CD4-positive, CD25-positive, alpha-beta regulatory T cell (primary cell): ENCODE results near the gene TMEM201. TPM values are rescaled to one million over a fixed set of nuclear protein-coding genes. Genes with fewer than 3 reads are reported as not detected.

Experiments used
- ATAC-seq, 2 donors: fragments of 150-1000 bp; cut with Tn5 transposase; one replicate each; pipeline ENCODE4 v1.10.0; 2021; ENCODE audit warnings: low read depth in 2 of 2, moderate number of reproducible peaks in 2 of 2, moderate library complexity in 1 of 2
- DNase-seq, 3 donors: peaks; one replicate each; pipeline versions ENCODE4 v3.0.0 to v3.0.0-alpha.2; 2012 to 2022; ENCODE audit warnings: mixed read lengths in 1 of 3
- H3K27ac ChIP-seq: one replicate; pipeline ENCODE4 v1.7.0; 2013; ENCODE audit warnings: mild to moderate bottlenecking, low read length; ENCODE audit not compliant: insufficient read depth, poor library complexity, severe bottlenecking
- H3K27me3 ChIP-seq: one replicate; pipeline ENCODE4 v1.7.0; 2013; ENCODE audit warnings: low read length; ENCODE audit not compliant: control insufficient read depth, insufficient read depth
- H3K36me3 ChIP-seq: one replicate; pipeline ENCODE4 v1.7.0; 2013; ENCODE audit warnings: mild to moderate bottlenecking, low read length, moderate library complexity; ENCODE audit not compliant: control insufficient read depth, insufficient read depth
- H3K4me1 ChIP-seq: 2 replicates; pipeline ENCODE4 v1.7.0; 2013; ENCODE audit warnings: mild to moderate bottlenecking, low read length; ENCODE audit not compliant: insufficient read depth, control insufficient read depth, poor library complexity, severe bottlenecking
- H3K4me3 ChIP-seq: one replicate; pipeline ENCODE4 v1.7.0; 2013; ENCODE audit warnings: low read depth, mild to moderate bottlenecking, low read length, moderate library complexity
- H3K9me3 ChIP-seq, 2 experiments: 1 replicate in 1 of 2; 2 replicates in 1 of 2; pipeline ENCODE4 v1.7.0; 2013; ENCODE audit warnings: low read length in 2 of 2, mild to moderate bottlenecking in 1 of 2, moderate library complexity in 1 of 2; ENCODE audit not compliant: control insufficient read depth in 2 of 2
- H3K27ac Mint-ChIP-seq, 3 donors: one replicate each; pipeline ENCODE4 v1.8.0; 2020 to 2022; ENCODE audit warnings: mild to moderate bottlenecking in 3 of 3, mixed read lengths in 3 of 3, moderate library complexity in 2 of 3
- H3K27me3 Mint-ChIP-seq: one replicate; pipeline ENCODE4 v1.8.0; 2022; ENCODE audit warnings: mild to moderate bottlenecking, mixed read lengths
- H3K36me3 Mint-ChIP-seq: one replicate; pipeline ENCODE4 v1.8.0; 2020; ENCODE audit warnings: mixed read lengths
- H3K4me1 Mint-ChIP-seq, 4 donors: one replicate each; pipeline ENCODE4 v1.8.0; 2020 to 2022; ENCODE audit warnings: mixed read lengths in 4 of 4, mild to moderate bottlenecking in 1 of 4
- H3K4me3 Mint-ChIP-seq, 4 donors: one replicate each; pipeline ENCODE4 v1.8.0; 2020 to 2022; ENCODE audit warnings: mild to moderate bottlenecking in 4 of 4, mixed read lengths in 4 of 4, moderate library complexity in 3 of 4
- H3K9me3 Mint-ChIP-seq, 7 donors: one replicate each; pipeline ENCODE4 v1.8.0; 2020 to 2022; ENCODE audit warnings: mixed read lengths in 7 of 7, mild to moderate bottlenecking in 3 of 7, moderate library complexity in 2 of 7
- polyA plus RNA-seq, 4 donors: library from polyadenylated mRNA; unstranded; fragments of 300-500 nt; fragmentation: Illumina TruSeq; gene quantifications; one replicate each; pipeline ENCODE4 v1.2.3, GENCODE V29; 2021
- total RNA-seq: library from RNA; stranded (reverse); gene quantifications from one replicate; pipeline ENCODE4 v1.2.3, GENCODE V29; 2022

Gene TMEM201
- total and polyA plus RNA-seq, 5 donors from 2014 or later = 1.1 to 12.1 (median 1.5) TPM

GRCh38 chr1:9654834-9655723, 66.4 kb downstream of the TMEM201 start:
- DNase-seq = peak; percentile 23 to 49 (median 32)
- H3K4me3 ChIP-seq = peak overlapping the region; percentile 90
- Mint-ChIP-seq H3K27me3 (peaks cover 9% of the 10 kb centered on the region), H3K4me1 (peaks cover 1 to 84% (median 58%) of the 10 kb centered on the region in 4 donors), H3K36me3 (peaks cover 4% of the 10 kb centered on the region), H3K27ac (peak overlapping the region; percentile 95 to 98 (median 98)), H3K9me3 (peaks cover 0 to 2% (median 0%) of the 10 kb centered on the region in 7 donors), H3K4me3 (peak overlapping the region; percentile 96 to 99 (median 98))
- H3K27me3 ChIP-seq = no peaks in the 10 kb centered on the region
- no peak for ATAC-seq
- H3K36me3 ChIP-seq = peaks cover 9% of the 10 kb centered on the region
- peaks cover 72% of the 10 kb centered on the region for H3K4me1 ChIP-seq
- H3K9me3 ChIP-seq = no peaks in the 10 kb centered on the region
- peak overlapping the region; percentile 82 for H3K27ac ChIP-seq

- peak overlapping the region; percentile 82 for H3K27ac ChIP-seq
- H3K36me3 ChIP-seq = peaks cover 15% of the 10 kb centered on the region
- ATAC-seq (no peak), DNase-seq (no peak)
- H3K4me1 Mint-ChIP-seq = peaks cover 6 to 84% (median 64%) of the 10 kb centered on the region in 4 donors
- H3K27me3 Mint-ChIP-seq = peaks cover 9% of the 10 kb centered on the region
- peaks cover 12% of the 10 kb centered on the region for H3K36me3 Mint-ChIP-seq
- H3K9me3 Mint-ChIP-seq = peaks cover 0 to 2% (median 0%) of the 10 kb centered on the region in 7 donors
- peak overlapping the region; percentile 71 to 99 (median 96) for H3K4me3 Mint-ChIP-seq
- H3K4me1 ChIP-seq = peaks cover 69% of the 10 kb centered on the region
- peak overlapping the region; percentile 19 for H3K4me3 ChIP-seq
- H3K9me3 ChIP-seq = no peaks in the 10 kb centered on the region
- H3K27ac Mint-ChIP-seq = peak overlapping the region; percentile 32 to 95 (median 68)
- no peaks in the 10 kb centered on the region for H3K27me3 ChIP-seq
These were observed 67.1 kb downstream of the TMEM201 start for GRCh38 chr1:9655836-9656235.

- Histone ChIP-seq H3K9me3 (no peaks in the 10 kb centered on the region), H3K4me3 (no peak overlapping the region), H3K27me3 (no peaks in the 10 kb centered on the region), H3K4me1 (peaks cover 65% of the 10 kb centered on the region), H3K36me3 (peaks cover 19% of the 10 kb centered on the region), H3K27ac (no peak overlapping the region)
- Mint-ChIP-seq H3K9me3 (no peaks in the 10 kb centered on the region), H3K27ac (peak overlapping the region; percentile 55 to 89 (median 83)), H3K4me1 (peaks cover 6 to 83% (median 64%) of the 10 kb centered on the region in 4 donors), H3K4me3 (peak overlapping the region; percentile 22 to 87 (median 72)), H3K27me3 (peaks cover 9% of the 10 kb centered on the region), H3K36me3 (peaks cover 16% of the 10 kb centered on the region)
- DNase-seq (no peak), ATAC-seq (no peak)
These were observed 68.9 kb downstream of the TMEM201 start for GRCh38 chr1:9657521-9658032.

- Histone ChIP-seq H3K4me3 (no peak overlapping the region), H3K4me1 (peaks cover 59% of the 10 kb centered on the region), H3K27ac (peak overlapping the region; percentile 8), H3K27me3 (no peaks in the 10 kb centered on the region), H3K9me3 (no peaks in the 10 kb centered on the region), H3K36me3 (peaks cover 23% of the 10 kb centered on the region)
- peaks cover 9% of the 10 kb centered on the region for H3K27me3 Mint-ChIP-seq
- peaks cover 6 to 87% (median 66%) of the 10 kb centered on the region in 4 donors for H3K4me1 Mint-ChIP-seq
- H3K36me3 Mint-ChIP-seq = peaks cover 20% of the 10 kb centered on the region
- peak overlapping the region in 2 of 3 donors; percentile 55 to 71 for H3K27ac Mint-ChIP-seq
- ATAC-seq (no peak), DNase-seq (no peak)
- H3K9me3 Mint-ChIP-seq = no peaks in the 10 kb centered on the region
- peak overlapping the region; percentile 27 to 83 (median 52) for H3K4me3 Mint-ChIP-seq
These were observed 69.5 kb downstream of the TMEM201 start for GRCh38 chr1:9658199-9658598.

- H3K9me3 ChIP-seq = no peaks in the 10 kb centered on the region
- H3K27me3 ChIP-seq = no peaks in the 10 kb centered on the region
- no peak for ATAC-seq
- Mint-ChIP-seq H3K27me3 (peaks cover 5% of the 10 kb centered on the region), H3K4me1 (peaks cover 6 to 80% (median 56%) of the 10 kb centered on the region in 4 donors), H3K36me3 (peaks cover 23% of the 10 kb centered on the region), H3K27ac (peak overlapping the region in 1 of 3 donors; percentile 78), H3K9me3 (no peaks in the 10 kb centered on the region), H3K4me3 (peak overlapping the region in 2 of 4 donors; percentile 13 to 48)
- no peak overlapping the region for H3K27ac ChIP-seq
- DNase-seq = no peak
- no peak overlapping the region for H3K4me3 ChIP-seq
- peaks cover 48% of the 10 kb centered on the region for H3K4me1 ChIP-seq
- H3K36me3 ChIP-seq = peaks cover 26% of the 10 kb centered on the region
These were observed 70.6 kb downstream of the TMEM201 start for GRCh38 chr1:9659328-9659727.

- Mint-ChIP-seq H3K36me3 (peaks cover 26% of the 10 kb centered on the region), H3K27me3 (no peaks in the 10 kb centered on the region), H3K4me1 (peaks cover 15 to 62% (median 40%) of the 10 kb centered on the region in 4 donors), H3K9me3 (no peaks in the 10 kb centered on the region), H3K4me3 (no peak overlapping the region), H3K27ac (no peak overlapping the region)
- H3K9me3 ChIP-seq = no peaks in the 10 kb centered on the region
- no peak for ATAC-seq
- peaks cover 50% of the 10 kb centered on the region for H3K36me3 ChIP-seq
- peaks cover 15% of the 10 kb centered on the region for H3K4me1 ChIP-seq
- no peak overlapping the region for H3K27ac ChIP-seq
- no peak for DNase-seq
- no peaks in the 10 kb centered on the region for H3K27me3 ChIP-seq
- H3K4me3 ChIP-seq = no peak overlapping the region
These were observed 74.5 kb downstream of the TMEM201 start for GRCh38 chr1:9663257-9663656.
